Measurements from ENCODE around the gene CEP126. TPM values are rescaled to one million over a fixed set of nuclear protein-coding genes. Genes with fewer than 3 reads are reported as not detected.

CEP126 gene, protein sequence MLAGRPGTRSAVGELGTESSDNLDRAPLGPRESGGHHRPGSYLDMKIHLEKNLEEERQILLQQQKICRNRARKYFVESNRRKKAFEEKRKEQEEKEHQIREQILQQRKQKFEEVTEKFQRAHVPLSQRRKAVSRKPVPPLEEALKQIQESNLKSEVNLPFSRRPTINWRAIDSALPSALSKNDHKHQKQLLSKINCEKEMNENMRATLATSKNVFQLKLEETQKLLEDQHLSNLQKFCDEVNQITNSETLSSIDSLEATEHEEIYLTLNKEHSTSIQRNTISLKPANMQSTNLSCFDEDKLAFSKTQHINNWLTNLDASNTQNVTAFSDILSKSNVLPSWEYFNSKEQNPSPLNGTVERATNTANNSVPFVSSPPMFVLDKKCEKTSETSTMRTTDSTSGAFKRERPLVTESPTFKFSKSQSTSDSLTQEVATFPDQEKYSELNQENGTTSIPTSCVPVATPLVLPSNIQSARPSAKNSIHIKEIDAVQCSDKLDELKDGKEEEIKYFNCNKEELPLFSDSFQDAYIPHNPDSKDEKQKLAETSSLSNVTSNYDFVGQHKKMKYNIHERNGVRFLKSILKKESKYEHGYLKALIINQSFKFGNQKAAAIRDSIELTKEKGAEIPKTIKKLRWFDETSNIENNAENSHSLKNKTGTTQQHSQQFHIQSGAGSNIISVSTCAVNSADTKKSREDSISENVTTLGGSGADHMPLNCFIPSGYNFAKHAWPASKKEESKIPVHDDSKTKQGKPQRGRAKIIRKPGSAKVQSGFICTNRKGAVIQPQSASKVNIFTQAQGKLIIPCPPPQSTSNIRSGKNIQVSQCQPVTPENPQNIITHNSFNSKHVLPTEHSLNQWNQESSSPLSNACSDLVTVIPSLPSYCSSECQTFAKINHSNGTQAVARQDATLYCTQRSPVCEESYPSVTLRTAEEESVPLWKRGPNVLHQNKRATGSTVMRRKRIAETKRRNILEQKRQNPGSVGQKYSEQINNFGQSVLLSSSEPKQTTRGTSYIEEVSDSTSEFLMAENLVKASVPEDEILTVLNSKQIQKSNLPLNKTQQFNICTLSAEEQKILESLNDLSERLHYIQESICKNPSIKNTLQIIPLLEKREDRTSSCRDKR
- total RNA-seq = 1 to 10 TPM; 1.1 to 1.2 TPM

- peak within 1 kb of the TSS; percentile 87 for H3K4me3 Mint-ChIP-seq
- CTCF ChIA-PET = interaction anchor here (0.6 to 0.8 kb wide), 2 partner anchors 12 to 985 kb away, joined by 3 to 4 read pairs; no protein-coding TSS in a partner anchor
- peaks cover 19% of the 10 kb centered on the region for H3K4me1 Mint-ChIP-seq (ENCODE audit: low read depth)
- H3K27me3 Mint-ChIP-seq (ENCODE audit: low read depth) = no peaks in the 10 kb centered on the region
- H3K27ac Mint-ChIP-seq = peak within 1 kb of the TSS; percentile 72
- no peaks in the 10 kb centered on the region for H3K36me3 Mint-ChIP-seq (ENCODE audit: low read depth)
- intact Hi-C loops (cut with micrococcal nuclease) = loop anchor here (1.0 to 10.0 kb wide), 7 partner anchors 54 to 1180 kb away; partner anchors contain the start of genes BIRC2 and DCUN1D5
- no peaks in the 10 kb centered on the region for H3K9me3 Mint-ChIP-seq
- DNase-seq = peak; percentile 96
Measured at GRCh38 chr11:101914738-101915426, at the start of gene CEP126. Gene CEP126, plus strand, starts transcription at chr11:101915010. Its CDS starts 275 bp downstream, at chr11:101915285.

DNA sequence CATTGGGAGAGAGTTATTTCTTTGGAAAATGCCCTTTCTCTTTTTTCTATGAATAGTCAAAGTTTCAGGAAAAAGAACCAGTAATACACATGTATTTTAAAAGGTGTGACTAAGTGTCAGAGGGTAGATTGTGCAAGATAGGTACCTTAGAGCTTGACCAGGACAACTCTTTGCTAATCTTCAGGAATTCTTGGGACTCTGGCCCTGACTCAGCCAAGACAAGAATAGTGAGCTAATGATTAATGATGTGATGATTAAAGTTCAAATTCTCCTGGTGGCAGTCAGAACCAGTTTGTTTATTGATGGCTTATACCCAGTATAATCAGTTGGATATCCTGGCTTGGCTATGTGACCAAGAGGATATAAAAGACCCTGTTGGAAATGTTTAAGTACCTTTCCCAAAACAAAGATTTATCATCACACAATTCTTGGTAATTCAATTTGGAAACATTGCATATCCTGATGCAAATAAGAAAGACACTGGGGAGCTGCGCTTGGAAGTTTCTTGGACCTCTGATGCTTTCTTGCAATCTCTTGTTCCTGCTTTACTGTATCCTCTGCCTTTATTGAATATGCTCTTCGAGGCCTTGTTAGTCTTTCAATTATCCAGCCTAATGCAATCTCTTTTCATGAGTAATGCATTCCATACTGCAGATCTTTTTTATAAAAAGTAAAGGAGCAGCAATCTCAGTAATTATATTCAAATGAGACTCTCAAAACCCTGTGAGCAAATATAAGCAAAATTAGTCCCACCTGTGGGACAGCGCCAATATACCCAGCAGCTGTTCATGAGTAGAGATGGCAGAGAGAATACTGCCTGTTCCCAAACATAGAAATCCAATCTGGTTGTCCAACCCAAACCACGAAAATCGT, 48.0 kb upstream of the CEP126 start:
- CTCF ChIA-PET = no interaction called here
- DNase-seq = no peak
- Mint-ChIP-seq H3K36me3 (ENCODE audit: low read depth) (no peaks in the 10 kb centered on the region), H3K4me3 (no peak overlapping the region), H3K4me1 (ENCODE audit: low read depth) (no peaks in the 10 kb centered on the region), H3K9me3 (no peaks in the 10 kb centered on the region), H3K27ac (no peak overlapping the region), H3K27me3 (ENCODE audit: low read depth) (peaks cover 8% of the 10 kb centered on the region)
- intact Hi-C loops (cut with micrococcal nuclease) = no loop called here

- no peak for DNase-seq
- H3K4me1 Mint-ChIP-seq (ENCODE audit: low read depth) = no peaks in the 10 kb centered on the region
- intact Hi-C loops (cut with micrococcal nuclease) = no loop called here
- CTCF ChIA-PET = no interaction called here
- H3K9me3 Mint-ChIP-seq = no peaks in the 10 kb centered on the region
- no peaks in the 10 kb centered on the region for H3K36me3 Mint-ChIP-seq (ENCODE audit: low read depth)
- H3K27ac Mint-ChIP-seq = no peak overlapping the region
- no peaks in the 10 kb centered on the region for H3K27me3 Mint-ChIP-seq (ENCODE audit: low read depth)
- no peak overlapping the region for H3K4me3 Mint-ChIP-seq
Measured at GRCh38 chr11:101867951-101868350, 46.9 kb upstream of the CEP126 start.

- H3K36me3 Mint-ChIP-seq (ENCODE audit: low read depth) = no peaks in the 10 kb centered on the region
- no peaks in the 10 kb centered on the region for H3K9me3 Mint-ChIP-seq
- H3K4me1 Mint-ChIP-seq (ENCODE audit: low read depth) = no peaks in the 10 kb centered on the region
- CTCF ChIA-PET = interaction anchor here (1.1 kb wide), 1 partner anchor 10 kb away, joined by 5 read pairs; no protein-coding TSS in a partner anchor
- H3K27me3 Mint-ChIP-seq (ENCODE audit: low read depth) = no peaks in the 10 kb centered on the region
- no peak overlapping the region for H3K4me3 Mint-ChIP-seq
- no peak for DNase-seq
- no peak overlapping the region for H3K27ac Mint-ChIP-seq
- intact Hi-C loops (cut with micrococcal nuclease) = no loop called here
Measured at GRCh38 chr11:101870510-101870909, 44.3 kb upstream of the CEP126 start.

DNA sequence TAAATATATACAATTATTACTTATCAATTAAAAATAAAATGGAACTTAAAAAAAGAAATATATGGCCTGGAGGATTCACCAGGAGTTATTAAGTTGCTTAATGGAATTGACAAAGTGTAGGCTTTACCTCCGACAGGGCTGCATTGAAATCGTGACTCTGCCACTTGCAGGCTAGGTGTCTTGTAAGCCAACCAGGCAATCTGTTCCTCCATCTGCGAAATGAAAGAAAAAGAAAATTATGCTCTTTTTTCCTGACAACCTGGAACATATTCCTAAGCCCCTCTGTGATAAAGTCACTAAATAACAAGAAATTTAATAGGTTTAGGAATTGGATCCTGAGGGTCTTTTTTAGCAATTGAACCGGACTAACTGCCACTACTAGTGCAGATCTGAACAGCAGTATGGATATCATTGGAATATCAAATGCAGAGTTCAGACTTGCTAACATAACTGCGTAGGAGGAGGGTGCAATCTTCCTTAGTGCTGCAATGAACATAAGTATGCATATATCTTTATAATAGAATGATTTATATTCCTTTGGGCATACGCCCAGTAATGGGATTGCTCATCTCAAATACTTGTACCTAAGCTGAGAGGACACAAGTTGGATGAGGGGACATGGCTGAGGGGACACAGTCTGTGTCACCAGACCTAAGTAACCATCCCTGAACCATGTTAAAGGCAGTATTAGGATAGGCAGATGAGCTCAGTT, 42.5 kb upstream of the CEP126 start:
- Mint-ChIP-seq H3K4me3 (no peak overlapping the region), H3K4me1 (ENCODE audit: low read depth) (no peaks in the 10 kb centered on the region), H3K9me3 (no peaks in the 10 kb centered on the region), H3K27me3 (ENCODE audit: low read depth) (no peaks in the 10 kb centered on the region), H3K36me3 (ENCODE audit: low read depth) (no peaks in the 10 kb centered on the region), H3K27ac (no peak overlapping the region)
- CTCF ChIA-PET = interaction anchor here (0.7 to 1.1 kb wide), 2 partner anchors 11 to 136 kb away, joined by 3 read pairs; no protein-coding TSS in a partner anchor
- intact Hi-C loops (cut with micrococcal nuclease) = no loop called here
- DNase-seq = no peak

DNA sequence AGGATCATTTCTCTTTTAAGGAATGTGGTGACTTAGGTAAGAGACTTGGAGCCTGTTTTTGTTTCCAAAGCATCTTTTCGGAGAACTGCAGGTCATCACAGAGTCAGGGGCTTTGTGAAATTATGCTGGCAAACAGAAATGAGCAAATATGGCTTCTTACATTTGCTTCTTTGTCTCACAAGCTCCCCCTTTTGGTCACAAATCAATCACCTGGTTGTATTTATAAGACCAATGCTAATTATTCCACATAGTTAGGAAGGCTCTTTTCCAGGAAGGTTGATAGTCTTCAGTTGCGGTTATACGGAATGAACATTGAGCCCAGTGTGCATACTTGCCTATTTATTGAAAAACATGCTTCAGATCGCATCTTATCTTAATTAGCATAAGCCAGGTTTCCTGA, 34.6 kb upstream of the CEP126 start:
- Mint-ChIP-seq H3K27ac (no peak overlapping the region), H3K9me3 (no peaks in the 10 kb centered on the region), H3K36me3 (ENCODE audit: low read depth) (no peaks in the 10 kb centered on the region), H3K4me3 (no peak overlapping the region), H3K27me3 (ENCODE audit: low read depth) (peaks cover 12% of the 10 kb centered on the region), H3K4me1 (ENCODE audit: low read depth) (no peaks in the 10 kb centered on the region)
- DNase-seq = no peak
- CTCF ChIA-PET = interaction anchor here (0.6 to 1.8 kb wide), 5 partner anchors 17 to 127 kb away, joined by 3 to 10 read pairs (median 3); no protein-coding TSS in a partner anchor
- intact Hi-C loops (cut with micrococcal nuclease) = no loop called here

- no peaks in the 10 kb centered on the region for H3K9me3 Mint-ChIP-seq
- no peaks in the 10 kb centered on the region for H3K4me1 Mint-ChIP-seq (ENCODE audit: low read depth)
- CTCF ChIA-PET = interaction anchor here (1.5 kb wide), 1 partner anchor 21 kb away, joined by 5 read pairs; no protein-coding TSS in a partner anchor
- H3K36me3 Mint-ChIP-seq (ENCODE audit: low read depth) = no peaks in the 10 kb centered on the region
- DNase-seq = no peak
- no peak overlapping the region for H3K27ac Mint-ChIP-seq
- H3K27me3 Mint-ChIP-seq (ENCODE audit: low read depth) = peaks cover 12% of the 10 kb centered on the region
- intact Hi-C loops (cut with micrococcal nuclease) = no loop called here
- no peak overlapping the region for H3K4me3 Mint-ChIP-seq
Measured at GRCh38 chr11:101881586-101881985, 33.2 kb upstream of the CEP126 start.

DNA sequence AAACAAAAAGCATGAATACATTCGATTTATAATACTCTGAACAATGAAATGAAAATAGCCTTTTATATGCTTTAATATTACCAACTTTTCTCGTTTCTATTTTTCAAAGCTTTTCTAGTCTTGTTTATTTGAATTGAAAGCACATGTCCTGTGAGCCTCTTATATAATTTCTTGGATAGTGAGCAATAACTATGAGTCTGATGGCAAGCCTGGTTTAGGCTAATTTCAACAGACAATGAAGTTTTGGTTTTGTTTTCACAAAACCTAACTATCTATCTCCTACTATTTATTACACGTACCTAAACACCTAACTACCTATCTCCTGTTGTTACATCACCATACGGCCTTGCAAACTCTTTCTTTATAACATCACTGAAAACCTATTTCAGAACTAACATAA, 29.2 kb upstream of the CEP126 start:
- no peaks in the 10 kb centered on the region for H3K36me3 Mint-ChIP-seq (ENCODE audit: low read depth)
- CTCF ChIA-PET = no interaction called here
- H3K4me1 Mint-ChIP-seq (ENCODE audit: low read depth) = no peaks in the 10 kb centered on the region
- no peak for DNase-seq
- H3K9me3 Mint-ChIP-seq = no peaks in the 10 kb centered on the region
- no peak overlapping the region for H3K4me3 Mint-ChIP-seq
- intact Hi-C loops (cut with micrococcal nuclease) = no loop called here
- H3K27ac Mint-ChIP-seq = no peak overlapping the region
- H3K27me3 Mint-ChIP-seq (ENCODE audit: low read depth) = peaks cover 15% of the 10 kb centered on the region

DNA sequence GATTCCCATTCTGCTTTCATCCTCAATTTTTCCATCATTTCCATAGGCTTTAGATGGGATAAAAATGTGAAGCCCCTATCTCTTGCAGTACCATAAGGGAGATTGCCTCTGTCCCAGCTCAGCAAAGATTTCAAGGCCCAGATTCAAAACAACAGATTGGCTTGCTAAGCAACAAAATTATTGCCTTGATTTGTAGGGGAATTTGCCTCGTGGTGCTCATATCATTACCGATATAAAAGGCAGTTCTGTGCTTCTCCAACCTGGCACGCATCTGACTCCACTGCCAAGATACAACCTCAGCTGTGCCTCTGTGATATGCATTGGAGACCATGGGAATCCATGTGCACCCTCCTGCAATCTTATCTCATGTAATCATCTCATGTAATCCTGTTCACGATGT, 25.0 kb upstream of the CEP126 start:
- H3K27me3 Mint-ChIP-seq (ENCODE audit: low read depth) = peaks cover 10% of the 10 kb centered on the region

GRCh38 chr11:101894505-101894904, 20.3 kb upstream of the CEP126 start:
- intact Hi-C loops (cut with micrococcal nuclease) = no loop called here
- Mint-ChIP-seq H3K4me3 (no peak overlapping the region), H3K4me1 (ENCODE audit: low read depth) (no peaks in the 10 kb centered on the region), H3K27me3 (ENCODE audit: low read depth) (peaks cover 4% of the 10 kb centered on the region), H3K9me3 (no peaks in the 10 kb centered on the region), H3K36me3 (ENCODE audit: low read depth) (no peaks in the 10 kb centered on the region), H3K27ac (no peak overlapping the region)
- CTCF ChIA-PET = interaction anchor here (0.5 to 1.3 kb wide), 2 partner anchors 33 to 106 kb away, joined by 3 to 5 read pairs; no protein-coding TSS in a partner anchor
- no peak for DNase-seq

More for the DNA sequence above, 25.0 kb upstream of the CEP126 start:
- Mint-ChIP-seq H3K27ac (no peak overlapping the region), H3K4me3 (no peak overlapping the region), H3K36me3 (ENCODE audit: low read depth) (no peaks in the 10 kb centered on the region), H3K9me3 (no peaks in the 10 kb centered on the region), H3K4me1 (ENCODE audit: low read depth) (no peaks in the 10 kb centered on the region)
- DNase-seq = no peak
- CTCF ChIA-PET = no interaction called here
- intact Hi-C loops (cut with micrococcal nuclease) = no loop called here
